ENCODE results near the gene ACAP3.

DNA sequence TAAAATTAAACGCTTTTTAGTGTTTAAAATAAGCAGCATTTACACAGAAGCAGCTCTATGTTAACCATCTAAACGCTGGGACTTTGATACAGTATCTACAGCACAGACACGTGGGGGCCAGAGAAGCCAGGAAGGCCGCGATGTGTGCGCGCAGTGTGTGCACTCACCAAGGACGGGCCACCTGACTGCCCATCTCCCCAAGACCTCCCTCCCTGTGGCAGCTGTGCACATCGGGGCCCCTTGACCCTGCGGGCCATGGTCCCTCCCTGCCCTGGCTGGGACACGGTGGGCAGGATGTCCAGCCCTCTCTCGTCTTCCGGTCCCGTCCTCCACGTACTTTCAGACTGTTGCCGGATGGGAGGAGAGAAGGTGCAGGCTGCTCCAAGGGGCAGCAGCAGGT lies 27.6 kb upstream of the ACAP3 start:
- TF ChIP-seq, protein P1, sequence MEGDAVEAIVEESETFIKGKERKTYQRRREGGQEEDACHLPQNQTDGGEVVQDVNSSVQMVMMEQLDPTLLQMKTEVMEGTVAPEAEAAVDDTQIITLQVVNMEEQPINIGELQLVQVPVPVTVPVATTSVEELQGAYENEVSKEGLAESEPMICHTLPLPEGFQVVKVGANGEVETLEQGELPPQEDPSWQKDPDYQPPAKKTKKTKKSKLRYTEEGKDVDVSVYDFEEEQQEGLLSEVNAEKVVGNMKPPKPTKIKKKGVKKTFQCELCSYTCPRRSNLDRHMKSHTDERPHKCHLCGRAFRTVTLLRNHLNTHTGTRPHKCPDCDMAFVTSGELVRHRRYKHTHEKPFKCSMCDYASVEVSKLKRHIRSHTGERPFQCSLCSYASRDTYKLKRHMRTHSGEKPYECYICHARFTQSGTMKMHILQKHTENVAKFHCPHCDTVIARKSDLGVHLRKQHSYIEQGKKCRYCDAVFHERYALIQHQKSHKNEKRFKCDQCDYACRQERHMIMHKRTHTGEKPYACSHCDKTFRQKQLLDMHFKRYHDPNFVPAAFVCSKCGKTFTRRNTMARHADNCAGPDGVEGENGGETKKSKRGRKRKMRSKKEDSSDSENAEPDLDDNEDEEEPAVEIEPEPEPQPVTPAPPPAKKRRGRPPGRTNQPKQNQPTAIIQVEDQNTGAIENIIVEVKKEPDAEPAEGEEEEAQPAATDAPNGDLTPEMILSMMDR (IDR thresholded peaks at IDR 0.05; ENCODE audit: low read depth, low read length, poor library complexity, severe bottlenecking) = no peak
- no peak for TF ChIP-seq EZH2phosphoT487 (IDR thresholded peaks at IDR 0.05; ENCODE audit: borderline replicate concordance, low read length)

All from DOHH2 (cell line).